ENCODE measurements around the gene ZNF773. TPM values are rescaled to one million over a fixed set of nuclear protein-coding genes. Genes with fewer than 3 reads are reported as not detected.

The ZNF773 gene
- total RNA-seq, 1 donor from 2014 or later: 9.3 TPM

GRCh38 chr19:57552432-57552831 lies 52.7 kb downstream of the ZNF773 start:
- H3K36me3 Mint-ChIP-seq: peaks cover 99% of the 10 kb centered on the region
- no peaks in the 10 kb centered on the region for H3K27me3 Mint-ChIP-seq (ENCODE audit: low read depth)
- H3K27ac Mint-ChIP-seq: no peak overlapping the region
- no peak overlapping the region for H3K4me3 Mint-ChIP-seq
- H3K4me1 Mint-ChIP-seq: no peaks in the 10 kb centered on the region
- no peak for DNase-seq (ENCODE audit: low spot score in 2 of 2, unreplicated experiment in 2 of 2)
- peaks cover 62% of the 10 kb centered on the region for H3K9me3 Mint-ChIP-seq
- no peak for TF ChIP-seq CTCF (IDR thresholded peaks at IDR 0.05; ENCODE audit: unreplicated experiment)

GRCh38 chr19:57557659-57558058 lies 57.9 kb downstream of the ZNF773 start:
- no peak for DNase-seq (ENCODE audit: low spot score in 2 of 2, unreplicated experiment in 2 of 2)
- H3K36me3 Mint-ChIP-seq: peaks cover 61% of the 10 kb centered on the region
- H3K4me1 Mint-ChIP-seq: peaks cover 13% of the 10 kb centered on the region
- peak overlapping the region; percentile 96 for H3K4me3 Mint-ChIP-seq
- TF ChIP-seq CTCF (IDR thresholded peaks at IDR 0.05; ENCODE audit: unreplicated experiment): no peak
- peaks cover 46% of the 10 kb centered on the region for H3K9me3 Mint-ChIP-seq
- no peaks in the 10 kb centered on the region for H3K27me3 Mint-ChIP-seq (ENCODE audit: low read depth)
- no peak overlapping the region for H3K27ac Mint-ChIP-seq

Other genes starting within 250 kb of the ZNF773 start
- 72.7 to 80.0 TPM (median 76.2 TPM) in 3 replicates for gene ZNF460, start 219.5 kb upstream of the ZNF773 start, total RNA-seq
- 11.7 to 12.1 TPM (median 12.0 TPM) in 3 replicates for gene ZNF543, start 179.5 kb upstream of the ZNF773 start, total RNA-seq
- gene ZNF304, start 148.7 kb upstream of the ZNF773 start, total RNA-seq: 12.2 to 13.6 TPM (median 13.2 TPM) in 3 replicates
- gene TRAPPC2B, start 136.4 kb upstream of the ZNF773 start, total RNA-seq: 10.3 to 12.4 TPM (median 12.2 TPM) in 3 replicates
- 3.9 to 6.8 TPM (median 4.7 TPM) in 3 replicates for gene ZNF547, start 136.4 kb upstream of the ZNF773 start, total RNA-seq
- gene ZNF548, start 110.1 kb upstream of the ZNF773 start, total RNA-seq: 39.1 to 41.1 TPM (median 40.5 TPM) in 3 replicates
- 16.3 to 18.4 TPM (median 17.4 TPM) in 3 replicates for gene ZNF17, start 88.8 kb upstream of the ZNF773 start, total RNA-seq
- 20.1 to 23.7 TPM (median 21.9 TPM) in 3 replicates for gene ZNF749, start 64.6 kb upstream of the ZNF773 start, total RNA-seq
- 1.2 to 1.7 TPM (median 1.6 TPM) in 3 replicates for gene VN1R1, start 42.8 kb upstream of the ZNF773 start, total RNA-seq
- 13.8 to 15.5 TPM (median 14.0 TPM) in 3 replicates for gene ZNF772, start 22.4 kb upstream of the ZNF773 start, total RNA-seq
- 20.0 to 22.3 TPM (median 22.3 TPM) in 3 replicates for gene ZNF419, start 12.2 kb upstream of the ZNF773 start, total RNA-seq
- 11.1 to 11.5 TPM (median 11.3 TPM) in 3 replicates for gene ZNF549, start 27.4 kb downstream of the ZNF773 start, total RNA-seq
- gene ZNF550, start 59.9 kb downstream of the ZNF773 start, total RNA-seq: 10.3 to 13.3 TPM (median 11.3 TPM) in 3 replicates
- 9.4 to 10.0 TPM (median 9.5 TPM) in 3 replicates for gene ZNF416, start 79.0 kb downstream of the ZNF773 start, total RNA-seq
- gene ZIK1, start 84.2 kb downstream of the ZNF773 start, total RNA-seq: 15.4 to 17.1 TPM (median 16.7 TPM) in 3 replicates
- gene ZNF530, start 99.9 kb downstream of the ZNF773 start, total RNA-seq: 4.8 to 6.1 TPM (median 6.0 TPM) in 3 replicates
- gene ZNF134, start 114.3 kb downstream of the ZNF773 start, total RNA-seq: 33.5 to 40.5 TPM (median 40.4 TPM) in 3 replicates
- 25.3 to 28.7 TPM (median 25.4 TPM) in 3 replicates for gene ZNF211, start 133.2 kb downstream of the ZNF773 start, total RNA-seq
- gene ZSCAN4, start 169.0 kb downstream of the ZNF773 start, total RNA-seq: not detected in 3 replicates
- 14.5 to 19.0 TPM (median 14.6 TPM) in 3 replicates for gene ZNF551, start 182.0 kb downstream of the ZNF773 start, total RNA-seq
- gene ZNF154, start 209.3 kb downstream of the ZNF773 start, total RNA-seq: 42.4 to 43.0 TPM (median 42.7 TPM) in 3 replicates
- gene ZNF671, start 227.7 kb downstream of the ZNF773 start, total RNA-seq: 8.5 to 9.3 TPM (median 9.3 TPM) in 3 replicates
- gene ZNF776, start 246.9 kb downstream of the ZNF773 start, total RNA-seq: 29.1 to 30.4 TPM (median 29.7 TPM) in 3 replicates

All from mesothelial cell of epicardium (in vitro differentiated cells).